CD8-positive, alpha-beta memory T cell (primary cell): ENCODE data around the gene PRMT7. TPM values are rescaled to one million over a fixed set of nuclear protein-coding genes. Genes with fewer than 3 reads are reported as not detected.
A peak's percentile ranks its signal among the peaks of the same experiment; 100 is the strongest.

Experiments used
- CTCF ChIA-PET: fragments of 350-600 bp; sonication (Branson Sonifier 250); formaldehyde crosslinking; loops from one replicate; lab custom pipeline; 2021; ENCODE audit warnings: antibody characterized with exemption; lab: Charles Lee
- POLR2A ChIA-PET: fragments of 350-600 bp; sonication (Branson Sonifier 250); formaldehyde crosslinking; loops from one replicate; lab custom pipeline; 2021; ENCODE audit warnings: antibody characterized with exemption; lab: Charles Lee
- DNase-seq, 5 donors: peaks; one replicate each; pipeline versions ENCODE4 v3.0.0 to v3.0.0-alpha.2; 2020 to 2022; ENCODE audit warnings: mixed read lengths in 1 of 5
- H3K27ac ChIP-seq: one replicate; pipeline ENCODE4 v1.7.0; 2013; ENCODE audit warnings: low read depth, mild to moderate bottlenecking, low read length, moderate library complexity
- H3K27me3 ChIP-seq: 2 replicates; pipeline ENCODE4 v1.7.0; 2013; ENCODE audit warnings: low read length, mild to moderate bottlenecking; ENCODE audit not compliant: insufficient read depth, poor library complexity, severe bottlenecking
- H3K36me3 ChIP-seq: 2 replicates; pipeline ENCODE4 v1.7.0; 2013; ENCODE audit warnings: mild to moderate bottlenecking, low read length, moderate library complexity; ENCODE audit not compliant: insufficient read depth
- H3K4me1 ChIP-seq: 2 replicates; pipeline ENCODE4 v1.7.0; 2013; ENCODE audit warnings: mild to moderate bottlenecking, low read length, moderate library complexity; ENCODE audit not compliant: insufficient read depth
- H3K4me3 ChIP-seq: 2 replicates; pipeline ENCODE4 v1.7.0; 2013; ENCODE audit warnings: mild to moderate bottlenecking, low read length
- H3K9me3 ChIP-seq: 2 replicates; pipeline ENCODE4 v1.7.0; 2013; ENCODE audit warnings: mild to moderate bottlenecking, low read length
- H3K27ac Mint-ChIP-seq, 8 donors: one replicate each; pipeline ENCODE4 v1.8.0; 2020 to 2021; ENCODE audit warnings: mixed read lengths in 8 of 8, mild to moderate bottlenecking in 6 of 8, inconsistent platforms in 3 of 8, moderate library complexity in 3 of 8
- H3K27me3 Mint-ChIP-seq, 2 donors: one replicate each; pipeline ENCODE4 v1.8.0; 2020 to 2021; ENCODE audit warnings: mixed read lengths in 2 of 2, mild to moderate bottlenecking in 1 of 2, moderate library complexity in 1 of 2
- H3K36me3 Mint-ChIP-seq, 3 donors: one replicate each; pipeline ENCODE4 v1.8.0; 2020 to 2021; ENCODE audit warnings: mixed read lengths in 3 of 3, inconsistent platforms in 1 of 3, mild to moderate bottlenecking in 1 of 3
- H3K4me1 Mint-ChIP-seq, 3 donors: one replicate each; pipeline ENCODE4 v1.8.0; 2020 to 2021; ENCODE audit warnings: mixed read lengths in 3 of 3, inconsistent platforms in 1 of 3, mild to moderate bottlenecking in 1 of 3
- H3K4me3 Mint-ChIP-seq, 7 donors: one replicate each; pipeline ENCODE4 v1.8.0; 2020 to 2021; ENCODE audit warnings: mixed read lengths in 7 of 7, mild to moderate bottlenecking in 6 of 7, moderate library complexity in 4 of 7, inconsistent platforms in 2 of 7
- H3K9me3 Mint-ChIP-seq, 5 donors: one replicate each; pipeline ENCODE4 v1.8.0; 2020 to 2022; ENCODE audit warnings: mixed read lengths in 5 of 5, mild to moderate bottlenecking in 3 of 5, moderate library complexity in 2 of 5, inconsistent platforms in 1 of 5
- polyA plus RNA-seq: library from polyadenylated mRNA; unstranded; fragments of 300-500 nt; fragmentation: Illumina TruSeq; gene quantifications from one replicate; pipeline ENCODE4 v1.2.3, GENCODE V29; 2021
- total RNA-seq, 2 experiments: library from RNA; stranded (reverse); gene quantifications; one replicate each; pipeline ENCODE4 v1.2.3, GENCODE V29; 2021

PRMT7 gene
- total and polyA plus RNA-seq, 3 experiments from 2014 or later = 41.8 to 67.5 (median 61.1) TPM

- Histone ChIP-seq H3K4me3 (no peak overlapping the region), H3K9me3 (no peaks in the 10 kb centered on the region), H3K27ac (no peak overlapping the region), H3K27me3 (no peaks in the 10 kb centered on the region), H3K36me3 (peaks cover 3% of the 10 kb centered on the region), H3K4me1 (peaks cover 12% of the 10 kb centered on the region)
- peaks cover 0 to 57% (median 14%) of the 10 kb centered on the region in 3 donors for H3K36me3 Mint-ChIP-seq
- no peaks in the 10 kb centered on the region for H3K9me3 Mint-ChIP-seq
- ChIA-PET POLR2A (no interaction called here), CTCF (interaction anchor here (1.2 to 22.5 kb wide), 2 partner anchors 48 to 71 kb away, joined by 6 to 405 read pairs; partner anchors contain the start of gene SLC7A6)
- peaks cover 3 to 12% (median 5%) of the 10 kb centered on the region in 3 donors for H3K4me1 Mint-ChIP-seq
- no peak overlapping the region for H3K4me3 Mint-ChIP-seq
- H3K27ac Mint-ChIP-seq = peak overlapping the region in 2 of 8 donors; percentile 16 to 38
- no peaks in the 10 kb centered on the region for H3K27me3 Mint-ChIP-seq
- no peak for DNase-seq
Measured at GRCh38 chr16:68331879-68332410, 21.1 kb downstream of the PRMT7 start.

GRCh38 chr16:68332411-68333121 is 21.7 kb downstream of the PRMT7 start:
- POLR2A ChIA-PET = interaction anchor here (0.6 kb wide), 1 partner anchor 184 kb away, joined by 4 read pairs; no protein-coding TSS in a partner anchor
- no peaks in the 10 kb centered on the region for H3K9me3 Mint-ChIP-seq
- H3K27ac Mint-ChIP-seq = peak overlapping the region in 3 of 8 donors; percentile 16 to 60 (median 38)
- H3K27me3 ChIP-seq = no peaks in the 10 kb centered on the region
- no peak for DNase-seq
- H3K4me3 Mint-ChIP-seq = no peak overlapping the region
- no peaks in the 10 kb centered on the region for H3K9me3 ChIP-seq
- H3K4me1 Mint-ChIP-seq = peaks cover 3 to 12% (median 5%) of the 10 kb centered on the region in 3 donors
- CTCF ChIA-PET = interaction anchor here (1.2 to 22.5 kb wide), 2 partner anchors 49 to 72 kb away, joined by 6 to 405 read pairs; partner anchors contain the start of gene SLC7A6
- H3K4me3 ChIP-seq = no peak overlapping the region
- H3K36me3 ChIP-seq = peaks cover 8% of the 10 kb centered on the region
- no peaks in the 10 kb centered on the region for H3K27me3 Mint-ChIP-seq
- peaks cover 12% of the 10 kb centered on the region for H3K4me1 ChIP-seq
- no peak overlapping the region for H3K27ac ChIP-seq
- H3K36me3 Mint-ChIP-seq = peaks cover under 1 to 59% (median 19%) of the 10 kb centered on the region in 3 donors

DNA sequence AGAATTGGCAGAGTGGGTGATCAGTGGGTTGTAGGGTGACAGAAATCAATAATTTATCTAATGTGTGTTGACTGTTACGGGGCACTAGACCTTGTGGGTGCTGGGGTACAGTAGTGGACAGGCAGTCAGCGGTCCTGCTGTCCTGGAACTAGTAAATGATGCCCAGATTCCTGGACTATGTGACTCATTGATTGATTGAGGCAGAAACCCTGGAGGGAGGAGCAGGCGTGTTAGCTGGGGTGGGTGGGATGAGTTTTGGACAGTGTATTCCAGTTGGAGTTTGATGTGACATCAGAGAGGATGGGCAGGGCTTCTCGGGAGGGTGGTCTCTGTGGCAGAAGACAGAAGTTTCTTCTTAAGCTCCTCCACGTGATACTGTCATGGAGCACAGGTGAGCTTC is 24.4 kb downstream of the PRMT7 start:
- POLR2A ChIA-PET = interaction anchor here (0.6 to 1.1 kb wide), 2 partner anchors 71 to 768 kb away, joined by 3 to 5 read pairs; partner anchors contain the start of gene SLC7A6
- H3K27ac Mint-ChIP-seq = peak overlapping the region in 1 of 8 donors; percentile 94

GRCh38 chr16:68338326-68339119 is 27.7 kb downstream of the PRMT7 start:
- no peaks in the 10 kb centered on the region for H3K9me3 Mint-ChIP-seq
- H3K36me3 ChIP-seq = peaks cover 40% of the 10 kb centered on the region
- no peak overlapping the region for H3K4me3 ChIP-seq
- H3K27me3 Mint-ChIP-seq = no peaks in the 10 kb centered on the region
- H3K4me3 Mint-ChIP-seq = no peak overlapping the region
- H3K27me3 ChIP-seq = no peaks in the 10 kb centered on the region
- H3K27ac ChIP-seq = no peak overlapping the region
- no peaks in the 10 kb centered on the region for H3K4me1 ChIP-seq
- H3K9me3 ChIP-seq = no peaks in the 10 kb centered on the region
- H3K4me1 Mint-ChIP-seq = no peaks in the 10 kb centered on the region
- DNase-seq = no peak
- CTCF ChIA-PET = interaction anchor here (1.3 to 1.9 kb wide), 4 partner anchors 9 to 77 kb away, joined by 3 to 8 read pairs (median 6); no protein-coding TSS in a partner anchor
- POLR2A ChIA-PET = no interaction called here
- no peak overlapping the region for H3K27ac Mint-ChIP-seq
- peaks cover 13 to 84% (median 30%) of the 10 kb centered on the region in 3 donors for H3K36me3 Mint-ChIP-seq

More for the DNA sequence above, 24.4 kb downstream of the PRMT7 start:
- Mint-ChIP-seq H3K4me1 (peaks cover 0 to 7% (median 0%) of the 10 kb centered on the region in 3 donors), H3K36me3 (peaks cover 8 to 74% (median 26%) of the 10 kb centered on the region in 3 donors), H3K9me3 (no peaks in the 10 kb centered on the region), H3K4me3 (no peak overlapping the region), H3K27me3 (no peaks in the 10 kb centered on the region)
- CTCF ChIA-PET = interaction anchor here (22.5 kb wide), 1 partner anchor 74 kb away, joined by 405 read pairs; the partner anchor contains the start of gene SLC7A6
- DNase-seq = no peak
- H3K4me1 ChIP-seq = peaks cover 9% of the 10 kb centered on the region
- H3K36me3 ChIP-seq = peaks cover 33% of the 10 kb centered on the region
- no peak overlapping the region for H3K27ac ChIP-seq
- no peak overlapping the region for H3K4me3 ChIP-seq
- H3K27me3 ChIP-seq = no peaks in the 10 kb centered on the region
- H3K9me3 ChIP-seq = no peaks in the 10 kb centered on the region

- CTCF ChIA-PET = interaction anchor here (0.8 to 1.8 kb wide), 5 partner anchors 10 to 78 kb away, joined by 3 to 6 read pairs (median 3); partner anchors contain the start of gene SLC7A6
- POLR2A ChIA-PET = no interaction called here
- H3K36me3 Mint-ChIP-seq = peaks cover 13 to 83% (median 29%) of the 10 kb centered on the region in 3 donors
Measured at GRCh38 chr16:68339214-68339613, 28.4 kb downstream of the PRMT7 start.

GRCh38 chr16:68342620-68343019 is 31.8 kb downstream of the PRMT7 start:
- Histone ChIP-seq H3K36me3 (peaks cover 49% of the 10 kb centered on the region), H3K9me3 (no peaks in the 10 kb centered on the region), H3K4me1 (no peaks in the 10 kb centered on the region), H3K4me3 (no peak overlapping the region), H3K27me3 (no peaks in the 10 kb centered on the region), H3K27ac (no peak overlapping the region)
- POLR2A ChIA-PET = interaction anchor here (0.7 kb wide), 1 partner anchor 535 kb away, joined by 3 read pairs; no protein-coding TSS in a partner anchor
- Mint-ChIP-seq H3K36me3 (peaks cover 13 to 90% (median 29%) of the 10 kb centered on the region in 3 donors), H3K27ac (no peak overlapping the region), H3K27me3 (no peaks in the 10 kb centered on the region), H3K4me3 (no peak overlapping the region), H3K9me3 (no peaks in the 10 kb centered on the region), H3K4me1 (peaks cover 0 to 15% (median 3%) of the 10 kb centered on the region in 3 donors)
- DNase-seq = no peak
- CTCF ChIA-PET = no interaction called here

More at GRCh38 chr16:68339214-68339613, 28.4 kb downstream of the PRMT7 start:
- H3K9me3 Mint-ChIP-seq = no peaks in the 10 kb centered on the region
- Histone ChIP-seq H3K27me3 (no peaks in the 10 kb centered on the region), H3K4me1 (no peaks in the 10 kb centered on the region), H3K27ac (no peak overlapping the region), H3K36me3 (peaks cover 40% of the 10 kb centered on the region), H3K9me3 (no peaks in the 10 kb centered on the region), H3K4me3 (no peak overlapping the region)
- no peak for DNase-seq
- no peaks in the 10 kb centered on the region for H3K27me3 Mint-ChIP-seq
- peak overlapping the region in 1 of 8 donors; percentile 41 for H3K27ac Mint-ChIP-seq
- no peaks in the 10 kb centered on the region for H3K4me1 Mint-ChIP-seq
- H3K4me3 Mint-ChIP-seq = no peak overlapping the region

DNA sequence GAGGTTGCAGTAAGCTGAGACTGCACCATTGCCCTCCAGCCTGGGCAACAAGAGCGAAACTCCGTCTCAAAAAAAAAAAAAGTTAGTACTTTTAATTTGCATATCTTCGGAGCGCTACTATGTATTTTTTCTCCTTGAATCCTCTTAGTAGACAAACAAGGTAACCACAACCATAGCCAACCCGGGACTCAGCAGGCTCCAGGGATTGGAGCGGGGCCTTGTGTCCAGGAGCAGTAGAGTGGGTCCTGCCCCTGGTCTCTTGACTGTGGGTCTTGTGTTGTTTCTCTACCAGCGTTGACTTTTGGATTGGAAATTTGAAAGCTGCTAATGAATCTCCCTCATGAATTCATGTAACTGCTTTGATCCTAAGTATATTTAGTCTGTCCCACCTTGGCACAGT is 32.3 kb downstream of the PRMT7 start:
- Mint-ChIP-seq H3K9me3 (no peaks in the 10 kb centered on the region), H3K4me3 (no peak overlapping the region), H3K27me3 (no peaks in the 10 kb centered on the region), H3K27ac (peak overlapping the region in 1 of 8 donors; percentile 15), H3K36me3 (peaks cover 12 to 90% (median 31%) of the 10 kb centered on the region in 3 donors), H3K4me1 (peaks cover 0 to 15% (median 3%) of the 10 kb centered on the region in 3 donors)
- H3K4me1 ChIP-seq = no peaks in the 10 kb centered on the region
- peaks cover 43% of the 10 kb centered on the region for H3K36me3 ChIP-seq
- DNase-seq = no peak
- H3K27ac ChIP-seq = no peak overlapping the region
- no peak overlapping the region for H3K4me3 ChIP-seq
- H3K9me3 ChIP-seq = no peaks in the 10 kb centered on the region
- CTCF ChIA-PET = interaction anchor here (1.1 kb wide), 1 partner anchor 14 kb away, joined by 3 read pairs; no protein-coding TSS in a partner anchor
- H3K27me3 ChIP-seq = no peaks in the 10 kb centered on the region
- POLR2A ChIA-PET = interaction anchor here (0.7 kb wide), 1 partner anchor 536 kb away, joined by 3 read pairs; no protein-coding TSS in a partner anchor
